Left ventricle myocardium superior (tissue), 1 donor: ENCODE measurements around the gene MBD5. TPM values are rescaled to one million over a fixed set of nuclear protein-coding genes. Genes with fewer than 3 reads are reported as not detected.

Experiments used
- ATAC-seq: fragments of 200-7000 bp; cut with Tn5 transposase; one replicate; pipeline ENCODE4 v1.9.1; 2020; ENCODE audit warnings: mild to moderate bottlenecking, moderate library complexity
- DNase-seq: peaks from one replicate; pipeline ENCODE4 v3.0.0-alpha.2; 2020
- intact Hi-C: fragments of 100-400 bp; cut with micrococcal nuclease; formaldehyde crosslinking; loops from one replicate; pipeline ENCODE4 v1.11.0; 2022
- total RNA-seq: library from RNA; stranded (reverse); fragmentation: NEBNext Ultra II Directional; extraction: Animal tissue kit (Norgen Biotek cat#: 25700); gene quantifications from one replicate; pipeline ENCODE4 v1.2.1, GENCODE V29; 2021
- donor health status: DM: no; HTN: yes; CAD: no; lungs with severe emphysema.

MBD5 gene
- total RNA-seq, 1 donor from 2014 or later = 33.7 TPM

DNA sequence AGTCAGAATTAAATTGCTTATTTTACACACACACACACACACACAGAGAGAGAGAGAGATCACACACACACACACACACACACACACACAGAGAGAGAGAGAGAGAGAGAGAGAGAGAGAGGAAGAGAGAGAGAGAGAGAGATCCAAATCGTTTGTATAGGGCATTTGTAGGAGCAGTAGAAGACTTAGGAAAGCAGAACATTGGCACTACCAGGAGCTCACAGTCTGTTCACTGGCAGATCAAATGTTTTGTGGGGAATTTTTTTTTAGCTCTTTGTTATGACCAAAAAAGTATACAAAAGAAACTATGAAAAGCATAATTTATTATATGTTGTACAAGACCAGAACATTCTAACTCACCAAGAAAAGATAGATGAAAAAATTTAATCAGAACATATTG lies 81.8 kb downstream of the MBD5 start:
- intact Hi-C loops = no loop called here
- ATAC-seq (no peak), DNase-seq (no peak)

DNA sequence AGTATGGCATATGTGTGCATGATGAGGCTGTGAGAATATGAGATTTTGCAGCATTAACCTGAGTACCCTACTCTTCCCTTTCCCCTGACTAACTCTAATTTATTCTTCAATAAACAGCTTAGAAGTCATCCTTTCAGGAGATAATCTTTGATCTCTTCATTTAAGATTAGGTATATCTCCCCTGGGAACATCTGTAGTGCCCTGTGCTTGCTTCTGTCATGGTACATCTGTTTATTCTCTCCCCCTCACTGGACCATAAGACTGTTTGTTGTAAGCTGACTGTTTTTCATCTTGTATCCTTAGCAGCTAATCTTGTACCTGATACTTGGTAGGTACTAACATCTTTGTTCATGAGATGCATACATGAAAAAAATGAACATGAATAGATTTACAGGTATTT lies 83.1 kb downstream of the MBD5 start:
- intact Hi-C loops = no loop called here
- no peak for ATAC-seq

DNA sequence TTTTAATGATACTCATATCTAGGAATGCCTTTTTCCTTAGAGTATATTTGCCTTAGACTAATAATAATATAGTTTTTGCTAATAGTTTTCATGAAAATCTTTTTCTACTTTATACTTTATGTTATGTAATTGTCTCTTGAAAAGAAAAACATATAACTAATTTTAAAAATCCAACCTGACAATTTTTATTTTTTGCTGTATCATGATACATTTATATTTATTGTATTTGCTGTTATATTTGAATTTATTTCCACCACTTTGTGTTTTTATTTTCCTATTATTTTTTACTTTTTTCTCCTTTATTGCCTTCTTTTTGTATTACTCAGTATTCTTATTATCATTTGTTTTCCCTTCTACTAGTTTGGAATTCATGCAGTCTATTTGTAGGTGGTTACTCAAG lies 85.4 kb downstream of the MBD5 start:
- intact Hi-C loops = no loop called here
- DNase-seq (no peak), ATAC-seq (no peak)

More for the DNA sequence above, 83.1 kb downstream of the MBD5 start:
- no peak for DNase-seq

DNA sequence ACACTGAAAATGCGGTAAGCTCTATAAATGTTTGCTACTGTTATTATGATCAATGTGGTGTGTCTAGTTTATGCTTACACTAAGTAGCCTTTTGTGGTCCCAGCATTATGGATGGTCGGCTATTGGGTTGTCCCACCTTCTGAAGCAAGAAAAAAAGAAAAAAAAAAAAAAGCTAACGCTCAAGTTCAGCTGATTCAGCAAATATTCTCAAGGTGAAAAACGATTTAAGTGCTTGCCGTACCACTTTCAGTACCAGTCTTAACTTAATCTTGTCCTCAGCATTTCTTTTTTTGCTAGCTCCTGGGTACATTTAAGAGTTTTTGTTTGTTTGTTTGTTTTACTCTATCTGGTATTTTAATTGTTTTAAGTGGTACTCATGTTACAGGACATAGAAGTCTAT lies 87.5 kb downstream of the MBD5 start:
- no peak for ATAC-seq
- no peak for DNase-seq
- intact Hi-C loops = no loop called here

DNA sequence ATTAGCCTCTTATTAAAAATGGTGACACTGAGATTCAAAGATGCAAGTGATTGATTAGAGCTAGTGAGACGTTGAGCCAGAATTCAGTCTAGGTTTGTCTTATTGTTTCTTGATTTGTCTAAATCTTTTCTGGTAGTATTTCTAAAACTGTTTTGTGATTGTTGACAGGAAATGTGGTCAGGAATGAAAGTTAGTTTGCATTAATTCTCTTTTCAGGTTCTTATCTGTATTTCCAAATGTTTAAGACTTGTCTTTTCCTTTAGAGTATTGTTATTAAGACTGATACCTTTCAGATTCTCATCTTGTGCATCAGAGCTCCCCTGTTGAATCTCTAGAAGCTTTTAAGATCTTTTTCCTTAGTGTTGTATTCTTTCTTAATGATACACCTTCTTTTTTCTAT lies 89.3 kb downstream of the MBD5 start:
- intact Hi-C loops = no loop called here
- no peak for DNase-seq
- ATAC-seq = no peak

DNA sequence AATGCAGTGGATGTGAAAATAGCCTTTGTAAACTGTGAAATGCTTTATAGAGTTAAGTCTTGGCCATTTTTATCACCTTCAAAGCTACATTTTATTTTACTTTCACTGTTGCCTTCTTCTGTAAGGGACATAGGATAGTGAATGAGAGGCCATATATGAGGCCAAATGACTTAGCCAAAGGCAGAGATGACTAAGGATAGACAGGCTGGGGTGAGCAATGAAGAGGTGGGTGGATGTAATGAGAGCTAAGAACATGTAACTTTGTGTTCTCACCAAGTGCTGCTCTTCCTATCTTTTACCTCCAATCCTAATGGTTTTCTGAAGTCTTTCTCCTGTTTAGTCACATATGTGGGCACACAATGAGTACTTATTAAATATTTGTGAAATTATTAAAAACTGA lies 101.9 kb downstream of the MBD5 start:
- no peak for DNase-seq
- no peak for ATAC-seq
- intact Hi-C loops = no loop called here

DNA sequence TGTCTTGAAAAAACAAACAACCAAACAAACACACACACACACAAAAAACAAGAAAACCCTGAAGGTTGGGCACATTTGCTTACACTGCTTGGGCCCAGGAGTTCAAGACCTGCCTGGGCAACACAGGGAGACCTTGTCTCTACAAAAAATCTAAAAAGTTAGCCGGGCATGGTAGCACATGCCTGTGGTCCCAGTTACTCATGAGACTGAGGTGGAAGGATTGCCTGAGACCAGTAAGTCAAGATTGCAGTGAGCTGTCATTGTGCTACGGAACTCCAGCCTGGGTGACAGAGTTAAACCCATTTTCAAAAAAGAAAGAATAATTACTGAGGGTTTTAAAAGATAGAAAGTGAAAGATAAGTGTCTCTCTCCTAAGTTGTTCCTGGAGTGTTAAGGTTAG lies 103.4 kb downstream of the MBD5 start:
- intact Hi-C loops = no loop called here
- DNase-seq = no peak
- ATAC-seq = no peak

DNA sequence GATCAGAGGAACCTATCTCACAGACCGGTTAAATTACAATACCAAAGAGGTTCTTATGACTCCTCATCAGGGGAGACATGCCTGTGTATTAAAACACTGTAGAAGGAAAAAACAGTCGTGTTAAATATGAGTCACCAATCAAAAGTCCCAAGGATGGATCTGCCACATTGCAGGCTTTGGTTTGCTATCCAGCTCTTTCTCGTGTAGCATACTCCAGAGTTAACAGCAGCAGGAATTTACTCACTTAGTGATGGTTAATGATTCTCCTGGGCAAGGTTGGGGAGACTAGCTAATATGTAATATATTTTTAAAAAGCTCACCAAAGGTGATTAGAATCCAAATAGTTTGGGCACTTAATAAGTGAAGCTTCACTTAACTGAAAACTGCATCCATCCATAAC lies 109.7 kb downstream of the MBD5 start:
- ATAC-seq = no peak
- intact Hi-C loops = no loop called here
- no peak for DNase-seq

DNA sequence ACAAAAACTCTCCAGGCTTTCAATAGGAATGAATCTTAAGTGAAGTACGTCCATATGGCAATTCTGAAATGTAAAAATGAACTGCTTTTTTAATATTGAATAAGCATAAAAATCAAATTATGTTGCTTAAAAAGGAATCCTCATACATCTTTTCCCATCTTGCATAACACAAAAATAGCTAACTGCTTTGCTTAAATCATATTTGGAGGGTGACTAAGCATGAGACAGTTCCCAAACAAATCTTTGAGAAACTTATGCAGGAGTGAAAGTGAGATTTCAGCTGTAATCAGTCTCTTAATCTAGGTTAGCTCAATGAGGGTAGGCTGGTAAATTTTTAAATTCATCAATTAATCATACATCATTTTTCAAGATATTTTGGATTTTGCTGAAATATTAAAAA lies 111.5 kb downstream of the MBD5 start:
- DNase-seq (no peak), ATAC-seq (no peak)
- intact Hi-C loops = no loop called here

DNA sequence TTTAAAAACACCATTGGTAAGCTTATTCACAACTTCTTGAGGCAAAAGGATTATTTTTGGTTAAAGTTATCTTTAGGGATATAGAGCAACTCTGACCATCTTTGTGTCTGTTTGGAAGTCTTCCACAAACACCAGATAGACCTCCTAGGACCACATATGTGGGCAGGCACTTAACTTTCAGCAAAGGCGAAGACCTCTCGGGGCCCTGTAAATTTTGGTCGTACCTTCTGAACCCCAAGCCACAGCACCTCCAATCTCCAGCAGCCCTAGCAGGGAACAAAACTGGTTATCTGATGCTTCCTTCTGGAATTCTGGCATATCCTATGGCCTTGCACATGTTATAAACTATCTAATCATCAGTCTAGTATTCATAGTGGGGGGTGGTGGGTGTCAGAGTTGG lies 114.8 kb downstream of the MBD5 start:
- no peak for DNase-seq
- intact Hi-C loops = no loop called here
- no peak for ATAC-seq

DNA sequence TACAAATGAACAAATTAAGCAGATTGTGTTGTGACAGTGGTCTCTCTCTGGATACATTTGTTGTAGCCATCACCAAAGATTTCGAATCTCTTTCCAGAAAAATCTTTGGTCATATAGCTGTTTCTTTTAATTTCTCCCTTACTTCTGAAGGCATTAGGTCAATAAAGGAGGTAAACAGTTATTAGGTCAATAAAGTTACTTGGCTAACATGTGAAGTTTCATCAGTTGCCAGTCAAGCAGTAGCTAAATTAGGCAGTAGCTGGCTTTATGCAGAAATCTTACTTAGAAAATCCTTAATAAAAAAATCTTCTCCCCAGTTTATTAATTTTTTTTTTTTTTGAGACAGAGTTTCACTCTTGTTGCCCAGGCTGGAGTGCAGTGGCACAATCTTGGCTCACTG lies 115.5 kb downstream of the MBD5 start:
- DNase-seq = no peak
- no peak for ATAC-seq
- intact Hi-C loops = no loop called here

DNA sequence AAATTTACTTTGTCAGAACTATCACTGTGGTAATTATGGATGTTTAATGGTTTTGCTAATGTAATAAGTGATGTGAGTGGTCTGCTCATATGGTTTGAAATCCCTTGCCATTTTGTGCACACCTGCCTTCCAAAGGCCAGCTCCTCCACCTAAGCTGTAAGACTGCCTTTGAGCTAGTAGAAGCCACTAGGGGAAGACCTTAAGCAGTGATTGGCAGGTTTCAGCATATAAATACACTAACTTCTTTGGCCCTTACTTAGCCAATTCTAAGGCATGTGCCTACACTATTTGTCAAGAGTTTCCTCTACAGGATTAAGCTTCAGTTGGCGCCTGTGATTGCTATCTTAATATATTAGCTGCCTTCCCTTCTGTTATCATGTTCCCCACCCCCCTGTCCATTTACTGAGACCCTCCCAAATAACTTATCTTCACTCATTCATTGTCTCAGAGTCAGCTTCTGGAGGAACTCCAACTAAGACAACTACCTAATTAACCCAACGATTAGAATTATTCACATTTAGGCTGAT lies 141.1 kb downstream of the MBD5 start:
- DNase-seq = no peak
- intact Hi-C loops = no loop called here
- ATAC-seq = no peak

DNA sequence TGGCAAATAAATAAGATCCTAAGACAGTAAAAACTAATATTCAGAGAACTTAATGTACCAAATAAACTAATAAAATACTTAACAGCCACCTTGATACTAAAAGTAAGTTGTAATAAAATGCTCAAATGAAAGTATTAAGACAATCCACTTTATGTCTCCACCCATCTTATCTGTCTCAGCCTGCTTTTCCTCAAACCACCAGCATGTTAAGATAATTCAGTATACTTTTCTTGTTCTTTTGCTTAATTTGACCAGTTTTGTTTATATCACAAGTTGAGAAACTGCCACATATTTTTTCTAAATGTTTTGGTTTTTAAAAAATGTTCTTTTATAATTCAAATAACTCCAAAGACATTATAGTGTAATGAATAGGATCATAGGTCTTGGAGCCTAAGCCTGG lies 142.0 kb downstream of the MBD5 start:
- no peak for ATAC-seq
- intact Hi-C loops = no loop called here
- DNase-seq = no peak

DNA sequence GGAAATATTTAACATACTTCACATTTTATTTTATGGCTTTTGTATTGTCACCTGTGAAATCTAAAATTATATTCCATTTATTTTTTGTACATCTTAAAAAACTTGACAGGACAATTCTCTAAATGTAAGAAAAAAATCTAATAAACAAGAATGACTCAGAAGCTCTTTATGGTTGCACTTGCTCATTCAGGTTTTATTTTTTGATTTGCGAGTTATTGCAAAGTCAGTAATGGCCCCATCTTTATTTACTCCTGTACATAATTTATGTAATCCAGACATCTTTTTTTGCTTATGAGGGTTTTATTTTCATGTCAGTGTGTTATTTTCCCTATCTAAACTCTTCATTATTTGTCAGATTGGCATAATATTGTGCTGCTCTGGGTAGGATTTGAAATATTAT lies 145.1 kb downstream of the MBD5 start:
- DNase-seq = no peak
- ATAC-seq = no peak
- intact Hi-C loops = no loop called here

DNA sequence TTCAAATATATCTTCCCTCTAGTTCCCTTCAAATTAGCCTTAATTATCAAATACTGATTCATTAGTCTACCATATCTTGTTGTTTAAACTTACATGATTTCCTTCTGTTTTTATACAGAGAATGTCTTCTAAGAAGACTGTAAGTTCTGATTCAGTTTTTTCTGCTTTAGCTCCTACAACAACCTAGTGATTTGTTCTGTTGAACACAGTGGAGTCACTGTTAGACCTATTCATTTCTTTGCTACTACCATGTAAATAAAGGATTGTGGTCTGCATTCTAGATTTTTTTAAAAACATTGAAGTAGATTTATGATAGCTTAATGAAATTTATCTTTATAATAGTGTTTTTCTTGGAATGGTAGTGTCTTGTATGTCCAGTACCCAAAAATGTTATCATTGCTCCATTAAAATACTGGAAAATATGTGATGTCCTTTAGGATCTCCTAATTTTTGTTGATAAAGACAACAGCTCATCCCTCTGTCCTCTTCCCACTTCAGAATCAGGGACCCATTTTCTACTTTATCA lies 146.4 kb downstream of the MBD5 start:
- ATAC-seq (no peak), DNase-seq (no peak)
- intact Hi-C loops = no loop called here

DNA sequence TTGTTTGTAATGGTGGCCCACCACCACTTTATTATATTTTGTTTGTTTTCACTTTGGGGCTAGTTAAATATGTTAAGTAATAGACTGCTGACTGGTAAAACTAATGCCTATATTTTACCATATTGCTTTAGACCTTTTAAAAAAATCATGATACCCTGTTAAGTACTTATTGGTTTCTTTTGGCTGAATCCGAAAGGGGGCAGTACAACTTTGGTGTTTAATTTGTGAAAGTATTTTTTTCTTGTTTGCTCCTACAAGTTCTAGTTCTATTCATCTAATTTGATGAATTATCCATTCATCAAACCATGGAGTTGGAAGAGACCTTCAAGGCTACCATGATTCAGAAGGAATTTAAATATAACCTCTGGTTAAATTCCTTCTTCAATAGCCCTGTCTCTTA lies 147.0 kb downstream of the MBD5 start:
- no peak for DNase-seq

DNA sequence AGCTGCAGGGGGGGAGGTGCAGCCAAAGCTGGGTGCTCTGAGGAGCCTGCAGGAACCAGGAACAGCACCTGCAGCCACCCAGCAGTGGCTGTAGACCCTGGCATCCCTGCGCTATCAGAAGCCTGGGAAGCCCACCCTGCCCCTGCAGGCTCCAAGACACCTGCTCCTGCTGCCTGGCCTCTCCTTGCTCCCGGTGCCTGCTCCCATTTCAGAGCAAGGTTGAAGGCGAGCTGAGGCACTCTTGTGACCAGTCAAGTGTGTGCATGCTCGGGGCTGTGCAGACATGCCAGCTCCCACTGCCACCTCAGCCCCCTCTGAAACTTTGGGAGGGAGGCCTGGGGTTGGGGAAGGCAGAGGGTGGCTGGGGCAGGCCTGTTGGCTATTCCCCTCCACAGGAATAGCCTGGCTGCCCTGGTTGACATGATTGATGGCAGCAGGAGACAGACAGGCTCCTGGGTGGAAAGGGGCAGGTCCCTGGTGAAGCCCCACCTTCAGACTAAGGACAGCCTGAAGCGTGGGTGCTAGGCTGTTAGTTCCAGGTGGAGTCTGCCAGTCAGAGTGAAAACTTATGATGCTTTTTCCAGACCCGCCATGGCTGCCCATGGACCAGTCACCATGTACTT lies 151.4 kb downstream of the MBD5 start:
- ATAC-seq = no peak
- DNase-seq = no peak

More for the DNA sequence above, 147.0 kb downstream of the MBD5 start:
- intact Hi-C loops = no loop called here
- ATAC-seq = no peak

DNA sequence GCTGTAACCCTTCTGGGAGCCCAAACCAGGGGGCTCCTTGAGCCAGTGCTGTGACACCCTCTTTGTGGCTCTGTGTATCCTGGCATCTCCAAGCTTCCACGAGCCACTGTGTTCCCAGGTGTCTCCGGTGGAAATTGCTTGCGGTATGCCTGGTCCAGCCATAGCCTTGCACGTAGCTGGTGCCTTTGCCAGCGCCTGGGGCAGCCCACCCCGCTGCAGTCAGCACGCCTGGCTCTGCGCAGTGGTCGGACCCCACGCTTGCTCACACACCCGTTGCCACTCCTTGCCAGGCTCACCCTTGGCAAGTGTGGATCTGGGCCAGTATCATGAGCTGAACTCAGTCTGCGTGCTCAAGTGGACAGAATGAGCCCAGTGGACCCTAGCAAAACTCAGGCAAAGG lies 152.3 kb downstream of the MBD5 start:
- ATAC-seq (no peak), DNase-seq (no peak)
- intact Hi-C loops = no loop called here

More for the DNA sequence above, 151.4 kb downstream of the MBD5 start:
- intact Hi-C loops = no loop called here

DNA sequence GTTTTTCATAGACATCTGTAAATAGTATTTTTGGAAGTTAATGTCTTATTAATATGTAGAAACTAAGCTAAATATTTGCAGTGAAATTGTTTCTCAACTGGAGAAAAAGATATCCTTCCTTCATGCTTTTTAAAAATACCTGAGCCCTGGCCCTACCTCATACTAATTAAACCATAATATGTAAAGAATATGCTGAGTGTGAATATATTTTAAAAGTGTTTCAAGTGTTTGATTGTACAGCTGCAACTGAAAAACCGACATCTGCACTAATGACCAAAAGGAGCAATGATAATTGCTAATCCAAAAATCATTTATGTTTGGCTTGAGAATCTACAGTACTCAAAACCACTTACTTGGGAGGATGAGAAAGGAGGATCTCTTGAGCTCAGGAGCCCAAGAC lies 156.7 kb downstream of the MBD5 start:
- intact Hi-C loops = no loop called here
- ATAC-seq (no peak), DNase-seq (no peak)

DNA sequence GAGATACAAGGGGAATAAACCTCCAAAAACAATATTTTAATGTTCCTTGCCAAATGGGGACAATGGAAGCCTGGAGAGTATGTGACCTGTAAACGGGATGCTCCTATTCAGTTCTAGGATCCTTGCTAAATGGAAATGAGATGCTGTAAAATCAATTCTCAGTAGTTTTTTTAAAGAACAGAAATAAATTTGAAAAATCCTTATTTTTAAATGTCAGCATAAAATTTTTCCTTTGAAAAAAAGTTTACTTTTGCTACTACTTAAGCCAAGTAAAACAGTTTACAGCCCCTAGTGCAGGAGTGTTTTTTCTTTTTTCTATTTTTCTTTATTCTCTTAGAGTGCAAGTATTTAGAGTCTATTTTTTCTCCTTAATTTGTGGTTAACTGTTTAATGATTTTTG lies 158.8 kb downstream of the MBD5 start:
- intact Hi-C loops = no loop called here
- no peak for DNase-seq
- ATAC-seq = no peak

DNA sequence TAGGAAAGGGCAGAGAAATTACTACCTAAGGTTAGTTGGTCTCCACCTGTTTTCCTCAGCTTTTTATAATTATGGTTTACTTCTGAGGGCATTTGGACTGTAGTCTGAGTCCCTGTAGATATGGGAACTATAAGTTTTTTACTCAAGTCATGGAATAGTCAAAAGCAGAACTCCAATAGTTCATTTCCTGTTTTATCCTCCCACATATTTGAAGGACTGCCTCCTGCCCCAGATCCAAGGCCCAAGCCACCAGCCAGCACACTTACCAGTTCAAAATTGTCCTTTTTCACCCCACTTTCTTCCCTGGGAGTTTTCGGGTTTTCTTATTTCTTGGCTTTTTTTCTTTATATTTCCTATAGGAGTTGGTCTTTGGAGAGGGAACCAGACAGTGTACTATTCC lies 164.1 kb downstream of the MBD5 start:
- no peak for ATAC-seq
- no peak for DNase-seq
- intact Hi-C loops = no loop called here

DNA sequence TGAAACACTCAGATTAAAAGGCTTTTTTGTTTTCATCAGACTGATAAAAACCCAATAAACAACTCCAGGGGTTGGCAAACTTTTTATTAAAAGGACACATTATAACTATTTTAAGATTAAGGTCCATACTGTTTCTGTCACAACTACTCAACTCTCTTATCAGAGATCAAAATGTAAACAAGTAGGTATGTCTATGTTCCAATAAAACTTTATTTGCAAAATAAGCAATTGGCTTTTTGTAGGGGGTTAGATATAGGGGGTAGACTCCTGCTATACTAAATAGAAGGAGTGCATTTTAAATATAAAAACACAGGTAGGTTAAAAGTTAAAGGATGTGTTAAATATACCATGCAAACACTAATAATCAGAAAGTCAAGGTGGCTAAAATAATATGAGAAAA lies 174.0 kb downstream of the MBD5 start:
- ATAC-seq (no peak), DNase-seq (no peak)
- intact Hi-C loops = no loop called here
